Tibial artery (tissue), 4 donors: Measurements from ENCODE around the gene KANK2.
"Not testable (repeated sequence)": the region's sequence is repeated elsewhere in the genome, so short reads cannot be mapped to it uniquely, and the experiment has no call there.

ENCODE experiments used
- DNase-seq, 2 donors: peaks; one replicate each; pipeline ENCODE4 v3.0.0-alpha.2; 2019
- H3K27ac ChIP-seq, 2 donors: fragments of 200-600 bp; sonication (generic) in 1 of 2; 1 replicate in 1 of 2; 2 replicates in 1 of 2; pipeline ENCODE4 v1.5.1; 2018 to 2019; ENCODE audit warnings: mild to moderate bottlenecking in 1 of 2
- H3K27me3 ChIP-seq, 2 donors: fragments of 200-600 bp; sonication (generic) in 1 of 2; one replicate each; pipeline versions ENCODE4 v1.5.1 to v1.6.0; 2016 to 2019
- H3K36me3 ChIP-seq, 3 donors: fragments of 200-600 bp; sonication (generic) in 2 of 3; one replicate each; pipeline ENCODE4 v1.5.1; 2016 to 2019; ENCODE audit warnings: mild to moderate bottlenecking in 2 of 3
- H3K4me1 ChIP-seq, 4 donors: fragments of 200-600 bp; sonication (generic) in 2 of 4; 1 replicate in 3 of 4; 2 replicates in 1 of 4; pipeline ENCODE4 v1.5.1; 2016 to 2019
- H3K4me3 ChIP-seq, 2 donors: fragments of 200-600 bp; sonication (generic) in 1 of 2; 1 replicate in 1 of 2; 2 replicates in 1 of 2; pipeline ENCODE4 v1.5.1; 2018 to 2019; ENCODE audit warnings: mild to moderate bottlenecking in 2 of 2
- H3K9me3 ChIP-seq, 3 donors: fragments of 200-600 bp; sonication (generic) in 1 of 3; one replicate each; pipeline ENCODE4 v1.5.1; 2016 to 2019
- CTCF ChIP-seq, 2 experiments: fragments of 200-600 bp in 1 of 2; fragments of 450-650 bp in 1 of 2; IDR thresholded peaks; one replicate each; pipeline ENCODE4 v1.5.1; 2017 to 2019; ENCODE audit warnings: antibody characterized with exemption in 2 of 2, mild to moderate bottlenecking in 1 of 2, moderate library complexity in 1 of 2
- intact Hi-C: fragments of 100-400 bp; cut with DNase I; formaldehyde crosslinking; loops from one replicate; pipeline ENCODE4 v1.15.0; 2023; ENCODE audit warnings: low total_unique reads

The KANK2 gene

GRCh38 chr19:11180346-11180745 is 17.0 kb downstream of the KANK2 start:
- intact Hi-C loops = no loop called here
- Histone ChIP-seq H3K4me3 (no peak overlapping the region), H3K27ac (peak overlapping the region; percentile 67 to 98), H3K9me3 (no peaks in the 10 kb centered on the region), H3K4me1 (peaks cover 4 to 72% (median 46%) of the 10 kb centered on the region in 4 donors), H3K27me3 (no peaks in the 10 kb centered on the region), H3K36me3 (peaks cover 44 to 62% (median 51%) of the 10 kb centered on the region in 3 donors)
- no peak for DNase-seq
- no peak for TF ChIP-seq CTCF (IDR thresholded peaks at IDR 0.05)

- H3K4me3 ChIP-seq = peak overlapping the region in 1 of 2 donors; percentile 5
Measured at GRCh38 chr19:11179716-11180297, 17.5 kb downstream of the KANK2 start.

GRCh38 chr19:11179145-11179465 is 18.2 kb downstream of the KANK2 start:
- intact Hi-C loops, H3K4me3 ChIP-seq, DNase-seq, H3K27me3 ChIP-seq, H3K9me3 ChIP-seq: not testable (repeated sequence)
- Histone ChIP-seq H3K36me3 (peaks cover 49 to 63% (median 57%) of the 10 kb centered on the region in 3 donors), H3K27ac (peak overlapping the region; percentile 67 to 98), H3K4me1 (peaks cover 4 to 59% (median 35%) of the 10 kb centered on the region in 4 donors)

More at GRCh38 chr19:11179716-11180297, 17.5 kb downstream of the KANK2 start:
- H3K36me3 ChIP-seq = peaks cover 44 to 62% (median 51%) of the 10 kb centered on the region in 3 donors
- peaks cover 4 to 67% (median 40%) of the 10 kb centered on the region in 4 donors for H3K4me1 ChIP-seq
- DNase-seq = no peak
- TF ChIP-seq CTCF (IDR thresholded peaks at IDR 0.05) = no peak
- H3K27me3 ChIP-seq = no peaks in the 10 kb centered on the region
- no peaks in the 10 kb centered on the region for H3K9me3 ChIP-seq
- intact Hi-C loops = no loop called here
- peak overlapping the region; percentile 67 to 98 for H3K27ac ChIP-seq

GRCh38 chr19:11177592-11177991 is 19.8 kb downstream of the KANK2 start:
- no peak for DNase-seq
- H3K27me3 ChIP-seq = no peaks in the 10 kb centered on the region
- no peaks in the 10 kb centered on the region for H3K9me3 ChIP-seq
- peak overlapping the region; percentile 67 to 98 for H3K27ac ChIP-seq
- intact Hi-C loops = no loop called here
- H3K4me1 ChIP-seq = peaks cover 4 to 45% (median 33%) of the 10 kb centered on the region in 4 donors
- no peak overlapping the region for H3K4me3 ChIP-seq
- TF ChIP-seq CTCF (IDR thresholded peaks at IDR 0.05) = no peak
- H3K36me3 ChIP-seq = peaks cover 57 to 64% (median 63%) of the 10 kb centered on the region in 3 donors

GRCh38 chr19:11176466-11177193 is 20.7 kb downstream of the KANK2 start:
- intact Hi-C loops = no loop called here
- no peak for DNase-seq
- peaks cover 67 to 74% (median 70%) of the 10 kb centered on the region in 3 donors for H3K36me3 ChIP-seq
- H3K4me3 ChIP-seq = no peak overlapping the region
- H3K4me1 ChIP-seq = peaks cover 4 to 45% (median 38%) of the 10 kb centered on the region in 4 donors
- H3K9me3 ChIP-seq = no peaks in the 10 kb centered on the region
- no peak for TF ChIP-seq CTCF (IDR thresholded peaks at IDR 0.05)
- no peaks in the 10 kb centered on the region for H3K27me3 ChIP-seq
- peak overlapping the region in 1 of 2 donors; percentile 41 for H3K27ac ChIP-seq

GRCh38 chr19:11175920-11176319 is 21.4 kb downstream of the KANK2 start:
- peaks cover 4 to 45% (median 38%) of the 10 kb centered on the region in 4 donors for H3K4me1 ChIP-seq
- intact Hi-C loops = no loop called here
- H3K27ac ChIP-seq = peak overlapping the region; percentile 37 to 41

More at GRCh38 chr19:11175920-11176319, 21.4 kb downstream of the KANK2 start:
- Histone ChIP-seq H3K9me3 (no peaks in the 10 kb centered on the region), H3K4me3 (no peak overlapping the region), H3K27me3 (no peaks in the 10 kb centered on the region), H3K36me3 (peaks cover 71 to 81% (median 72%) of the 10 kb centered on the region in 3 donors)
- no peak for TF ChIP-seq CTCF (IDR thresholded peaks at IDR 0.05)
- no peak for DNase-seq
